ENCODE measurements around the gene PAQR6. TPM values are rescaled to one million over a fixed set of nuclear protein-coding genes. Genes with fewer than 3 reads are reported as not detected.

PAQR6 gene, protein sequence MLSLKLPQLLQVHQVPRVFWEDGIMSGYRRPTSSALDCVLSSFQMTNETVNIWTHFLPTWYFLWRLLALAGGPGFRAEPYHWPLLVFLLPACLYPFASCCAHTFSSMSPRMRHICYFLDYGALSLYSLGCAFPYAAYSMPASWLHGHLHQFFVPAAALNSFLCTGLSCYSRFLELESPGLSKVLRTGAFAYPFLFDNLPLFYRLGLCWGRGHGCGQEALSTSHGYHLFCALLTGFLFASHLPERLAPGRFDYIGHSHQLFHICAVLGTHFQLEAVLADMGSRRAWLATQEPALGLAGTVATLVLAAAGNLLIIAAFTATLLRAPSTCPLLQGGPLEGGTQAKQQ
- total RNA-seq (2014; rRNA removed; shearing (Covaris generic)) = 0.12 and 0.29 TPM in 2 replicates

GRCh38 chr1:156247460-156248322 is at the start of gene PAQR6:
PAQR6 (minus strand) TSS chr1:156248056; CDS start chr1:156246731, 1,325 bp downstream.
- no peak for DNase-seq (ENCODE audit: low read depth)

DNA sequence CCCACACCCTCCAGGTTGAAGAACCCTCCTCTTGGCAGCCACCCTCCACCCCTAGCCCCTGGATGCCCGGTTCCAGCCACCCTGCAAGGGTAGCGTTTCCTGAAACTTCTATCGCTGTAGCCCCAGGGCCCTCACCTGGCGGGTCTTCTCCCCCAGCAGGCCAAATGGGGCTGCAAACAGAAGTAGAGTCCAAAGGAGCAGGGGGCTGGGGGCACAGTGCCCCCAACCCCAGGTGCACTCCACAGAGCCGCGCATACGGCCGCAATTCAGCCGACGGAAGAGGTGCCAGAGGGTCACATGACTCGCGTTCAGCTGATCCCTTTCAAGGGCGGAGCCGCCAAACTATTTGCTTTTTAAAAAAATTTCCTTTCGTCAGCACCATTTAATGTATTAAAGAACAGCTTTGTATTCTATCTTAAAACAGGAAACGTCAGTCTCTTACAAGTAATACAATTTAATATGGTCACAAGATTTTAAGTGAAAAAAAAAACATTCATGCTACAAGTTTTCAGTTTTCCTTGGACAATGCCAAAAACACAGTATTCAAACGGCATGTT is 47.6 kb upstream of the PAQR6 start, which contains the start of gene GLMP:
GLMP (minus strand) TSS at position 289 of the 557 bp plus-strand sequence; CDS start at position 255, 34 bp downstream.
- peak; percentile 60 for DNase-seq (ENCODE audit: low read depth)

DNA sequence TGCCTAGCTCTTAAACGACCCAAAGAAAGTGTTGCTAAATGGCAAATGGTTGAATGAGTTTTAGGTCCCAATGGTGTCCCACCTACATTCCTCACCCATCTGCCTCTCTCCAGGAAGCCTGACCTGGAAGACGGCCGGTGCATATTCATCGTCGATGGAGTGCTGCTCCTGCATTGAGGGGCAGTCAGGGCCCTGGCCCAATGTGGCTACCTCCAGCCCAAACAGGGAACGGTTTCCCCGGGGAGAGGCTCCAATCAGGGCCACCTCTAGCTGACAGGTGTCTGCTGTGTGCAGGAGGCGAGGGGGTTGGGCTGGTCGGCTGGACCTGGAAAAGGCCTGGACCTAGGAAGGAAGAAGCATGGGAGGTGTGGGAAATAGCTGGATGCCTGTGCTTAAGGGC is 46.0 kb upstream of the PAQR6 start:
- no peak for DNase-seq (ENCODE audit: low read depth)

- DNase-seq (ENCODE audit: low read depth) = no peak
These were observed 45.2 kb upstream of the PAQR6 start for GRCh38 chr1:156293098-156293434.

DNA sequence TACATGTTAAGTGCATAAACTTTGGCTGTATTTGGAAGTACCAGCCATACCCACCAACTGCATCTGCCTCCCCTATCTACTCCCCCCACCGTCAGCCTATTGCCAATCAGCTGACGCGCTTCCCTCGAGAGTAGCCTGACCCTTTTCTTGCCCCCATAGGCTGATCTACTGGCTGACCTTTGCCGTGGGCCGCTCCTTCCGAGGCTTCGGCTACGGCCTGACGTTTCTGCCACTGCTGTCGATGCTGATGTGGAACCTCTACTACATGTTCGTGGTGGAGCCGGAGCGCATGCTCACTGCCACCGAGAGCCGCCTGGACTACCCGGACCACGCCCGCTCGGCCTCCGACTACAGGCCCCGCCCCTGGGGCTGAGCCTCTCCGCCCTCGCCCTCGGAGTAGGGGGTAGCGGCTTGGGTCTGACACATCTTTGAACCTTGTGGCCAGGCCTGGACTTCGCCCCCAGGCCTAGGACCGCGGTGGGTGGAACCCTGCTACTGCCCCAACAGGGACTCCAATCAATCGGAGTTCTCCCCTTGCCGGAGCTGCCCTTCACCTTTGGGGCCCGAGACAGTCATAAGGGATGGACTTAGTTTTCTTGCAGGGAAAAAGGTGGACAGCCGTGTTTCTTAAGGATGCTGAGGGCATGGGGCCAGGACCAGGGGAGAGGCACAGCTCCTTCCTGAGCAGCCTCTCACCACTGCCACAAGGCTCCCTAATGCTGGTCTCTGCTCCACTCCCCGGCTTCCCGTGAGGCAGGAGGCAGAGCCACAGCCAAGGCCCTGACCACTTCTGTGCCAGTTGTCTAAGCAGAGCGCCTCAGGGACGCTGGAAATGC is 43.6 kb upstream of the PAQR6 start:
- peak; percentile 75 for DNase-seq (ENCODE audit: low read depth)

- DNase-seq (ENCODE audit: low read depth) = no peak
These were observed 42.0 kb upstream of the PAQR6 start for GRCh38 chr1:156289857-156290256.

GRCh38 chr1:156286061-156286460 is 38.2 kb upstream of the PAQR6 start:
- DNase-seq (ENCODE audit: low read depth) = no peak

GRCh38 chr1:156285437-156285836 is 37.6 kb upstream of the PAQR6 start:
- DNase-seq (ENCODE audit: low read depth) = no peak

GRCh38 chr1:156284757-156285156 is 36.9 kb upstream of the PAQR6 start:
- DNase-seq (ENCODE audit: low read depth) = no peak

- no peak for DNase-seq (ENCODE audit: low read depth)
These were observed 36.3 kb upstream of the PAQR6 start, which contains the start of gene TMEM79 for GRCh38 chr1:156284112-156284511. TMEM79 (plus strand) TSS chr1:156284325; CDS start chr1:156285227, 902 bp downstream.

DNA sequence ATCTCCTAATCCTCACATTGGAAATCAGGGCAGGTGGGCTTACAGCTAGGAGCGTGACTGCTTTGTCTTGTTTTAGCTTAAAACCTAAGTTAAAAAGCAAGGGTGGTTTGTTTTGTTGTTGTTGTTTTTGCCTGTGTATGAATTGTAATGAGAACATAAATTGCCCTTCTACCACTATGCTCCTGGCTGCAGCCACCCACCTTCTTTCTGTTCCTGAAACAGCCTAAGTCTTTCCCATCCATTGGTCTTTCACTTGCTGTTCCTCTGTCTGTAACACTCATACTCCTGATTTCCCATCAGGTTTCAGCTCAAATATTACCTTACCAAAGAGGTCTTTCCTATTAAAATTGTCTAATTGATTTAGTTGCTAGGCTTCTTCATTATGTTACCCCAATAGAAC is 35.7 kb upstream of the PAQR6 start:
- no peak for DNase-seq (ENCODE audit: low read depth)

GRCh38 chr1:156282479-156283222 is 34.8 kb upstream of the PAQR6 start, which contains the start of gene SMG5:
SMG5 (minus strand) TSS chr1:156282825; CDS start chr1:156282680, 145 bp downstream.
- DNase-seq (ENCODE audit: low read depth) = peak; percentile 98

DNA sequence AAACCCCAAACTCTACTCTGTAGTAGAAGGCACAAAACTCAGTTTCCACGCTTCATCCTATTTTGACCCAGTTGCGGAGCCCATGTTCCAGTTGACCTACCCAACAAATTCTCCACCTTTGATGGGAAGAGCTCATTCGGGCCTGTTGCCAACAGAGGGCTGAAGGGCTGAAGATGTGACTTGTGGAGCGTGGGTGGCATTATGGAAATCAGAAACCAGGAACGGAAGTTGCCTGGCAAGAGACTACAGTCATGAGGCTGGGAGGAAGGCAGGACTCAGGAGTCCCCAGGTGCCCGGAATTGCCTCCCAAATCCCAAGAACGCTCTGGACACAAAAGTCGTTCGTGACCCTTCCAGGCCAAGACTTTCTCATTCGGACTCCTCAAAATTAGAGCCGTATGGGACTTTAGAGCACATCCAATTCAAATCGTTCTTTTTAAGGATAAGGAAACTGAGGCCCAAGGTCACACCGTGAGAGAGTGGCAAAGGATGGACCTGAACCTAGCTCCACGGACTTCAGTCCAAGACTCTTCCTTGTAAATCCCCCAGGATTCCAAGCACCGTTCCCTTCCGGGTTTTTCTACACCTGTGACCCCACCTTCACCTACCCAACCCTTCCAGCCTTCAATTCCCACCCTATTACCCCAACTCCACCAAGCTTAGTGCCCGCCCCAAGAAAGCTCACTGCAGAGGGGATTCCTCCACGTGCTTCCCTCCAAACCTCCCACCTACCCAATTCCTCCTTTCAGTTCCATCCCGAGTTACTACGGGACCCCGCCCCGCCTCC is 34.0 kb upstream of the PAQR6 start:
- DNase-seq (ENCODE audit: low read depth) = peak; percentile 48

- DNase-seq (ENCODE audit: low read depth) = peak; percentile 76
These were observed 33.4 kb upstream of the PAQR6 start for GRCh38 chr1:156281281-156281680.

- no peak for DNase-seq (ENCODE audit: low read depth)
These were observed 32.0 kb upstream of the PAQR6 start for GRCh38 chr1:156279837-156280236.

- no peak for DNase-seq (ENCODE audit: low read depth)
These were observed 29.1 kb upstream of the PAQR6 start for GRCh38 chr1:156276966-156277381.

DNA sequence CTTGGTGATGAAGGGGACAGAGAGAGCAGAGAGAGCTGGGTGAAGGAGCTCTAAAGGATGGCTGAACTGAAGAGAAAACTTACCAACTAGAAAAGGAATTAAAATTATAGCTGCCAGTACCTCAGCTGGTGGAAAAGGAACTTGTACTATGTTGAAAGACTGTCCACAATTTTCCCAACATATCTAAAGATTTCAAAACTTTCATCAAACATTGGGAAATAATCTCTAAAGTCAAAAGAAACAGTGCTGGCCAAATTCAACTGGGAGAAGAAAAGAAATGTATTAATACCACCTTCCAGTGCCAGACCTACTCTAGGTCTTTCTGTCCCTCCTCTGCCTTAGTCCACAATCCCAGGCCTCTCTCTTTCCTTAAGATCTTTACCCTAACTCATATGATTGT is 28.7 kb upstream of the PAQR6 start:
- no peak for DNase-seq (ENCODE audit: low read depth)

- no peak for DNase-seq (ENCODE audit: low read depth)
These were observed 22.5 kb upstream of the PAQR6 start for GRCh38 chr1:156270314-156270713.

DNA sequence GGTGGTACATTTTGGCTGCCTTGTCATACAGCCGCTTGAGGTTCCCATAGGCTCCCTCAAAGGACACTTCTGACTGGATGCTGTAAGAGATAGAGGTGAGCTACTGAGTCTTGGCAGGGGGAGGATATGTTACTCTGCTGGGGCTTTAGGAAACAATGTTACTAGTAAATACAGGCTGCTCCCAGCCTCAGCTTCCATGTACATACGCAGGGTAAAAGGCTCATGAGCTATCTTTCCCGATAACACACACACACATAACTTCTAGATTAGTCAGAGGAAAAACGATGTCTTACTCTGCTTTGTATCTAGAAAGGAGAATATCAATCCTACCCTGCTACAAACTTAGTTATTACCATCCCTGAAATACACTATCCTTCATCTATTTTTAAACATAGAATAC is 20.5 kb upstream of the PAQR6 start:
- no peak for DNase-seq (ENCODE audit: low read depth)

GRCh38 chr1:156266051-156266450 is 18.2 kb upstream of the PAQR6 start:
- no peak for DNase-seq (ENCODE audit: low read depth)

All from RPMI7951 (cell line).